SK-N-SH (cell line): ENCODE measurements around the gene GRIN2A.

Experiments used
- MAX ChIP-seq: IDR thresholded peaks from 2 replicates; pipeline ENCODE4 v1.4.0; 2012; ENCODE audit warnings: low read depth
- NFIC ChIP-seq: IDR thresholded peaks from 2 replicates; pipeline ENCODE4 v1.4.0; 2012; ENCODE audit warnings: borderline replicate concordance
- TAF1 ChIP-seq: IDR thresholded peaks from 2 replicates; pipeline ENCODE4 v1.6.1; 2012; ENCODE audit warnings: low read depth, mild to moderate bottlenecking, low read length, moderate library complexity, borderline replicate concordance
- YY1 ChIP-seq: IDR thresholded peaks from 2 replicates; pipeline ENCODE4 v1.4.0; 2012; ENCODE audit warnings: low read depth, mild to moderate bottlenecking
- TF ChIP-seq, protein P1 (sequence below): fragments of 200-600 bp; sonication (generic); IDR thresholded peaks from 2 replicates; pipeline ENCODE4 v1.6.1; 2017; ENCODE audit warnings: antibody characterized with exemption, mild to moderate bottlenecking, moderate library complexity

GRCh38 chr16:10153985-10154384, 28.2 kb downstream of the GRIN2A start:
- no peak for TF ChIP-seq TAF1
- TF ChIP-seq, protein P1, sequence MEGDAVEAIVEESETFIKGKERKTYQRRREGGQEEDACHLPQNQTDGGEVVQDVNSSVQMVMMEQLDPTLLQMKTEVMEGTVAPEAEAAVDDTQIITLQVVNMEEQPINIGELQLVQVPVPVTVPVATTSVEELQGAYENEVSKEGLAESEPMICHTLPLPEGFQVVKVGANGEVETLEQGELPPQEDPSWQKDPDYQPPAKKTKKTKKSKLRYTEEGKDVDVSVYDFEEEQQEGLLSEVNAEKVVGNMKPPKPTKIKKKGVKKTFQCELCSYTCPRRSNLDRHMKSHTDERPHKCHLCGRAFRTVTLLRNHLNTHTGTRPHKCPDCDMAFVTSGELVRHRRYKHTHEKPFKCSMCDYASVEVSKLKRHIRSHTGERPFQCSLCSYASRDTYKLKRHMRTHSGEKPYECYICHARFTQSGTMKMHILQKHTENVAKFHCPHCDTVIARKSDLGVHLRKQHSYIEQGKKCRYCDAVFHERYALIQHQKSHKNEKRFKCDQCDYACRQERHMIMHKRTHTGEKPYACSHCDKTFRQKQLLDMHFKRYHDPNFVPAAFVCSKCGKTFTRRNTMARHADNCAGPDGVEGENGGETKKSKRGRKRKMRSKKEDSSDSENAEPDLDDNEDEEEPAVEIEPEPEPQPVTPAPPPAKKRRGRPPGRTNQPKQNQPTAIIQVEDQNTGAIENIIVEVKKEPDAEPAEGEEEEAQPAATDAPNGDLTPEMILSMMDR: no peak
- TF ChIP-seq NFIC: no peak
- no peak for TF ChIP-seq YY1
- no peak for TF ChIP-seq MAX
